Small intestine (tissue), 7 donors: ENCODE results near the gene ADORA2A. TPM values are rescaled to one million over a fixed set of nuclear protein-coding genes. Genes with fewer than 3 reads are reported as not detected.

Experiments
- DNase-seq, 2 donors: peaks; one replicate each; pipeline versions ENCODE4 v3.0.0 to v3.0.0-alpha.2; 2013
- FAIRE-seq: peaks from 2 replicates; lab custom pipeline; 2012; peaks lifted over from hg19 to GRCh38; lab: Jason Lieb, UNC
- H3K27ac ChIP-seq, 3 donors: one replicate each; pipeline ENCODE4 v1.5.1; 2013; ENCODE audit warnings: low read length in 2 of 3, mild to moderate bottlenecking in 2 of 3, control low read depth in 1 of 3, inconsistent platforms in 1 of 3, low read depth in 1 of 3, moderate library complexity in 1 of 3
- H3K27me3 ChIP-seq, 3 donors: one replicate each; pipeline ENCODE4 v1.6.1; 2013; ENCODE audit warnings: low read length in 3 of 3, inconsistent platforms in 1 of 3; ENCODE audit not compliant: control insufficient read depth in 3 of 3, insufficient read depth in 3 of 3
- H3K36me3 ChIP-seq, 3 donors: one replicate each; pipeline ENCODE4 v1.6.1; 2013; ENCODE audit warnings: low read length in 3 of 3, inconsistent platforms in 1 of 3, low read depth in 1 of 3, mild to moderate bottlenecking in 1 of 3, moderate library complexity in 1 of 3; ENCODE audit not compliant: control insufficient read depth in 3 of 3, insufficient read depth in 2 of 3
- H3K4me1 ChIP-seq, 3 donors: one replicate each; pipeline ENCODE4 v1.6.1; 2013; ENCODE audit warnings: low read length in 2 of 3, inconsistent platforms in 1 of 3, low read depth in 1 of 3, mild to moderate bottlenecking in 1 of 3, moderate library complexity in 1 of 3; ENCODE audit not compliant: control insufficient read depth in 3 of 3, insufficient read depth in 2 of 3
- H3K4me3 ChIP-seq, 3 donors: one replicate each; pipeline ENCODE4 v1.5.1; 2013; ENCODE audit warnings: low read length in 3 of 3, control low read depth in 1 of 3, inconsistent platforms in 1 of 3, low read depth in 1 of 3, mild to moderate bottlenecking in 1 of 3, moderate library complexity in 1 of 3
- H3K9me3 ChIP-seq, 2 donors: one replicate each; pipeline ENCODE4 v1.6.1; 2013; ENCODE audit warnings: low read depth in 1 of 2, low read length in 1 of 2; ENCODE audit not compliant: control insufficient read depth in 2 of 2, insufficient read depth in 1 of 2
- WGBS, 3 donors: extraction: QIAGEN DNeasy Blood & Tissue Kit; methylation state at CpG; one replicate each; pipeline ENCODE4 v1.1.7; 2013; 5-methylcytosine and 5-hydroxymethylcytosine counted together
- polyA plus RNA-seq, 4 donors: library from polyadenylated mRNA; stranded (reverse) in 3 of 4; unstranded in 1 of 4; fragments of 200-250 nt in 3 of 4; fragments of 120-200 nt in 1 of 4; gene quantifications; one replicate each; pipeline versions ENCODE4 v1.2.1 to v1.2.3, GENCODE V29; 2013
- donor health status: healthy with polysubstance abuse.
- donor health status: control.
- donor health status: control.
- donor health status: Bipolar disorder and iron deficiency.
- donor health status: healthy.

Gene ADORA2A
- polyA plus RNA-seq, 4 donors: 0.67 to 9.0 (median 2.5) TPM

DNA sequence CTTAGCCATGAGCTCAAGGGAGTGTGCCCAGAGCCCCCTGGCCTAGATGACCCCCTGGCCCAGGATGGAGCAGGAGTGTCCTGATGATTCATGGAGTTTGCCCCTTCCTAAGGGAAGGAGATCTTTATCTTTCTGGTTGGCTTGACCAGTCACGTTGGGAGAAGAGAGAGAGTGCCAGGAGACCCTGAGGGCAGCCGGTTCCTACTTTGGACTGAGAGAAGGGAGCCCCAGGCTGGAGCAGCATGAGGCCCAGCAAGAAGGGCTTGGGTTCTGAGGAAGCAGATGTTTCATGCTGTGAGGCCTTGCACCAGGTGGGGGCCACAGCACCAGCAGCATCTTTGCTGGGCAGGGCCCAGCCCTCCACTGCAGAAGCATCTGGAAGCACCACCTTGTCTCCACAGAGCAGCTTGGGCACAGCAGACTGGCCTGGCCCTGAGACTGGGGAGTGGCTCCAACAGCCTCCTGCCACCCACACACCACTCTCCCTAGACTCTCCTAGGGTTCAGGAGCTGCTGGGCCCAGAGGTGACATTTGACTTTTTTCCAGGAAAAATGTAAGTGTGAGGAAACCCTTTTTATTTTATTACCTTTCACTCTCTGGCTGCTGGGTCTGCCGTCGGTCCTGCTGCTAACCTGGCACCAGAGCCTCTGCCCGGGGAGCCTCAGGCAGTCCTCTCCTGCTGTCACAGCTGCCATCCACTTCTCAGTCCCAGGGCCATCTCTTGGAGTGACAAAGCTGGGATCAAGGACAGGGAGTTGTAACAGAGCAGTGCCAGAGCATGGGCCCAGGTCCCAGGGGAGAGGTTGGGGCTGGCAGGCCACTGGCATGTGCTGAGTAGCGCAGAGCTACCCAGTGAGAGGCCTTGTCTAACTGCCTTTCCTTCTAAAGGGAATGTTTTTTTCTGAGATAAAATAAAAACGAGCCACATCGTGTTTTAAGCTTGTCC is 14.3 kb downstream of the ADORA2A start:
- Histone ChIP-seq H3K4me3 (no peak overlapping the region), H3K27ac (no peak overlapping the region), H3K36me3 (peaks cover 0 to 73% (median 2%) of the 10 kb centered on the region in 3 donors), H3K4me1 (no peaks in the 10 kb centered on the region), H3K9me3 (no peaks in the 10 kb centered on the region), H3K27me3 (no peaks in the 10 kb centered on the region)
- FAIRE-seq (no peak), DNase-seq (no peak)
- 85 to 87% (median 86%) methylated on average over 8 of the region's 8 CpGs for whole genome bisulfite sequencing, 3 donors

DNA sequence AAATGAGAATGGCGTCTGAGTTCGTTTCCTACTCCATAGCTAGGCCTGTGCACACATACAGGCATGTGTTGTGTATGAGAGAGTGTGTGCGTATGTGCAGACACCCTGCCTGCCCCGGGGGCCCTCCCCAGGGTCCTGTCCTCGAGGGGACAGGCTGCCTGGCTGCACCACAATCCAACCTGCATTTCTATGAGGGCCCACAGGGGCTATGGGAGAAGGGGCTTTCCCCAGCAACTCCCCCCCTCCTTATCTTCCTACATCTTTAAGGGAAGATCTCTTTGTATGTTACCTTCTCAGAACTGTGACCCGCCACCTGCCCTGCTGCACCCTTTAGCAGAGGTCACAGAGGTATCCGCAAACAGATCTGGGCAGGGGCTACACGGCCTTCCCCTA is 14.9 kb downstream of the ADORA2A start:
- peaks cover 0 to 66% (median 2%) of the 10 kb centered on the region in 3 donors for H3K36me3 ChIP-seq
- DNase-seq: no peak
- no peak overlapping the region for H3K27ac ChIP-seq
- no peaks in the 10 kb centered on the region for H3K4me1 ChIP-seq
- H3K9me3 ChIP-seq: no peaks in the 10 kb centered on the region
- no peaks in the 10 kb centered on the region for H3K27me3 ChIP-seq
- no peak for FAIRE-seq
- no peak overlapping the region for H3K4me3 ChIP-seq
- WGBS, 3 donors: 83 to 86% (median 84%) methylated on average over 8 of the region's 8 CpGs

DNA sequence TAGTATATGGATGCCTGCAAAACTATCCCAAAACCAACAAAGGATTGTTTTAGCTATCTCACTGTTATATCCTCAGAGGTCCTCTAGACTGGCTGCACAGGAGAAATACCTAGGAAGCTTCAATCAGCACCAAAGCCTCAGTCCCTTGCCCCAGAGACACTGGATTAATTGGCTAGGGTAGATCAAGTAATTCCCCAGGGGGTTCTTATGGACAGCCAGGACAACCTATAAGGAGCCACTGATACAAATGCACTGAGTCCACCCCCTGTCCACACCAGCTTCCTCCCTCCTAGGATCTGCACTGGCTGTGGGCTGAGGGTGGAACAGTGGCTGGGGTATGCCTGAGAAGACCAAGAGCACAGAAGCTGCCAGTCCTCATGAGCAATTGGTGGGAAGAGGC is 16.3 kb downstream of the ADORA2A start:
- DNase-seq: no peak
- Histone ChIP-seq H3K4me1 (no peaks in the 10 kb centered on the region), H3K36me3 (peaks cover 0 to 57% (median 2%) of the 10 kb centered on the region in 3 donors), H3K4me3 (no peak overlapping the region), H3K27ac (no peak overlapping the region), H3K27me3 (no peaks in the 10 kb centered on the region), H3K9me3 (no peaks in the 10 kb centered on the region)
- FAIRE-seq: no peak

DNA sequence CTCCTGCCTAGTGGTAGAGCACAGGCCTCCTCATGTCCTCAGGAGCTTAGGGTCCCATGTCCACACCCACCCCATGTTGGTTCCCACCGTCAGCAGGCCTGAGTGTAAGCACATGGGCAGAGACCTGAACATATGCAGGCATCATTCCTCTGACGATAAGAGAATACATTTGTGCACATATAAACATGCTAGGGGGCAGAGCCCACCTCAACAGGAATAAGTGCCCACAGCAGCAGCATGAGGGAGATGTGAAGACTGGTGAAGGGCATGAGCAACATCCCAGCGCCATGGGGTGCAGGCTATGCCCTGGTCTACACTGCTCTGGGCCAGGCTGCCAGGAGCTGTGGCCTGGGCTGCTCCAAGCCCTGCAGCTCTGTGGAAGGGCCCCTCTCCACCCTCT is 16.9 kb downstream of the ADORA2A start:
- Histone ChIP-seq H3K4me3 (no peak overlapping the region), H3K27me3 (no peaks in the 10 kb centered on the region), H3K27ac (no peak overlapping the region), H3K9me3 (no peaks in the 10 kb centered on the region), H3K4me1 (no peaks in the 10 kb centered on the region), H3K36me3 (peaks cover 0 to 53% (median 2%) of the 10 kb centered on the region in 3 donors)
- DNase-seq (no peak), FAIRE-seq (no peak)
- 92 to 97% (median 92%) methylated on average over 3 of the region's 3 CpGs for WGBS, 3 donors

DNA sequence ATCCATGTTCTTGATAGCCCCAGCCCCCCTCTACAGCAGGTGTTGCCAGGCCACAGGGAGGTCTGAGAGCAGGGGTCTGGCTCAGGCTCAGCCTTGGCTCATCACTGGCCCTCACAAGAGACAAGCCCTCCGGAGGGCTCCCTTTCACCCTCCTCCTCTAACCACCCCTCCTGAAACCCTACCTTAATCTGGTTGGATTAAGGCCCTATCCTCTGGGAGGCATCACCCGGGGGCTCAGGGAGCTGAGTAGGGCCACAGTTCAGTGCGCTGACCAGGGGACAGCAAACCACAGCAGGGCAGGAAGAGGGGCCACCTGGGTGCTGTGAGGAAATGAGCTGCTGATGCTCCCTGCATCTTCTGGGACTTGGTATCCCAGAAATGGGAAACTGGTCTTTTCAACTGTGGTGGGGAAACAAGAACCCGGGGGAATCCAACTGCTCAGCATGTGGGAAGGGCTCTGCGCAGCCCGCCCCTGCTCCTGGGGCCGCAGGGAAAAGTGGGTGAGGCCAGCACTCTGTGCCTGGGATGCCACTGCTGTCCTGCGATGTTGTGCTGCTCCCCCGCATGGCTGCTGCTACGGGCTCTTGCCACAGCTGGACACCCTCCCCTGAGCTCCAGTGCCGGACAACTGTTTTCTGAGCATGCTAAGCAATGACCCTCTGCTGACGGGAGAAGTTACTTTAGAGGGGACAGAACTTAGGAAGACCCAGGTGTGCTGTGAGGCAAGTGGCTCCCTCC is 17.5 kb downstream of the ADORA2A start:
- FAIRE-seq: no peak
- DNase-seq: no peak
- Histone ChIP-seq H3K27me3 (no peaks in the 10 kb centered on the region), H3K9me3 (no peaks in the 10 kb centered on the region), H3K36me3 (peaks cover 0 to 49% (median 2%) of the 10 kb centered on the region in 3 donors), H3K27ac (no peak overlapping the region), H3K4me1 (no peaks in the 10 kb centered on the region), H3K4me3 (no peak overlapping the region)
- WGBS, 3 donors: 83 to 90% (median 89%) methylated on average over 12 of the region's 12 CpGs

DNA sequence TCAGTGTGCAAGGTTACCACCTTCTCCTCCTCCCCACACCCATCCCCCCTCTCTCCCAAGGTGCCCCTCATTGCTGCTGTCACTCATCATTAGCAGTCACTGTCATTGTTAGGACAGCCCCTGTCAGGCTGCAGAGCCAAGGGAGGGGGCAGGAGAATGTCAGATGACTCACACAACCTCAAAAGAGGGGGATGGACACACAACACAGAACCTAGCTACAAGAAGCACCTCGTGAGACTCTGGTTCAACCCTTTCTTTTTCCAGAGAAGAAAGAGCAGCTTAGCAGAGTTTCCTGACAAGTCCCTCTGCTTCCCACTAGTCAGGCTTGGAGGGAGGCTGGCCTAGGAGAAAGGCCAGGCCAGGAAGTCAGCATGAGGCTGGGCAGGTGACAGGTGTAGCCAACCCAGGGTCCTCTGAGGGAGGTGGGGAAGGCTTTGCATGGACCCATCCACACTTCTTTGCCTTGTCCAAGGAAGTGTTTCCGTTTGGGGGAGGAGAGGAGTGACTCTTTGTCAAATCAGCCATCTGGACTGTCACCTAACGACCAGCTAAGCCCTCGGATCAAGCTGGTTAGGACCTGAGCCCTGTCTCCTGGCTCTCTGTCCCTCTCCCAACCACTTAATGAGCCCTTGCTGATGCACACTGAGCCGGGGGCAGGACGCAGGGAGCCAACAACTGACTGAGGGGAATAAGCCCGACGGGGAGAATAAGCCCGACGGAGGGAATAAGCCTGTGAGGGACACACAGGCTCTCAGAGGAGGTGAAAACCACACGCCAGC is 18.3 kb downstream of the ADORA2A start:
- Histone ChIP-seq H3K4me3 (no peak overlapping the region), H3K27me3 (no peaks in the 10 kb centered on the region), H3K36me3 (peaks cover 0 to 44% (median 2%) of the 10 kb centered on the region in 3 donors), H3K9me3 (no peaks in the 10 kb centered on the region), H3K4me1 (no peaks in the 10 kb centered on the region), H3K27ac (no peak overlapping the region)
- FAIRE-seq: no peak
- no peak for DNase-seq
- 82 to 83% (median 83%) methylated on average over 11 of the region's 11 CpGs for WGBS, 3 donors

DNA sequence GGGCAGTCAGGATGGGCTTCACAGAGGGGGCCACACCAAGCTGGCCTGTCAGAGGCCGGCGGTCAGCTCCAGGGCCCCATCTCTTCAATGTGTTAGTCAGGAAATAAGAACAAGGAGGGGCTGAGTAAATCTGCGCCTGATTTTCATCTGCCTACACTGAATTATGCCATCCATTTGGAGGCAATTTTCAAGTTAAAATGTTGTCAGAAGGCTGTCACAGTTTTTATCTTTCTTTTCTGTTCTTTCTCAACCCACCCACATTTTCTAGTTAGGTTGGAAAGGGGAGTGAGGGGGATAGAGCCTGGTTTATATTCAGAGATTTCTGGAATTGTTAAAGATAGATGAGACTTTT is 18.8 kb downstream of the ADORA2A start:
- Histone ChIP-seq H3K4me1 (no peaks in the 10 kb centered on the region), H3K27me3 (no peaks in the 10 kb centered on the region), H3K27ac (no peak overlapping the region), H3K9me3 (no peaks in the 10 kb centered on the region), H3K4me3 (no peak overlapping the region), H3K36me3 (peaks cover 0 to 38% (median under 1%) of the 10 kb centered on the region in 3 donors)
- DNase-seq (no peak), FAIRE-seq (no peak)
- 88 to 98% (median 94%) methylated on average over 3 of the region's 3 CpGs for WGBS, 3 donors

DNA sequence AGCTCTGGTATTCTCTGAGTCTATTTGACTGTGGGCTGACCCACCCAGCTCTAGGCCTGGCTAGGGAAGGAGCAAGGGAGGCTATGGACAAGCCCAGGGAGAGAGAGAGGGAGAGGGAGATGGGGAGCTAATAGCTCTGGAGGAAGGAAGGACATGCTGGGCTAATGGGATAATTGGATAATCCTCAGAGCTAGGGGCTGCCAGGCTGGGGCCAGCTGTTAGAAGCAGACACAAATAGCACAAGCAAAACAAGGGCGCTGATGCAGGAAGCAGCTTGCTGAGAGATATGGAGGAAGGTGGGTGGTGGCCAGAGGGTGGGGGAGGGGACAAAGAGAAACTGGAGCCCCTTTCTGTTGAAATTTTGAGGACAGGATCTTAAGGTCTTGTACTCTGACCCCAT is 23.2 kb downstream of the ADORA2A start:
- H3K36me3 ChIP-seq: peaks cover 0 to 13% (median 0%) of the 10 kb centered on the region in 3 donors
- H3K27ac ChIP-seq: no peak overlapping the region
- no peak overlapping the region for H3K4me3 ChIP-seq
- 43 to 100% (median 85%) methylated on average over 1 of the region's 1 CpG for WGBS, 3 donors
- FAIRE-seq: no peak
- H3K4me1 ChIP-seq: no peaks in the 10 kb centered on the region
- no peaks in the 10 kb centered on the region for H3K27me3 ChIP-seq
- peaks cover 0 to 4% of the 10 kb centered on the region in 2 donors for H3K9me3 ChIP-seq
- DNase-seq: no peak
